Activated naive CD8-positive, alpha-beta T cell (primary cell): ENCODE data around the gene KRTAP2-4.

Source experiments
- H3K27ac Mint-ChIP-seq: one replicate; pipeline ENCODE4 v1.8.0; 2021; ENCODE audit warnings: mixed read lengths
- H3K27me3 Mint-ChIP-seq: one replicate; pipeline ENCODE4 v1.8.0; 2021; ENCODE audit warnings: mixed read lengths
- H3K36me3 Mint-ChIP-seq: one replicate; pipeline ENCODE4 v1.8.0; 2021; ENCODE audit warnings: mixed read lengths
- H3K4me1 Mint-ChIP-seq: one replicate; pipeline ENCODE4 v1.8.0; 2021; ENCODE audit warnings: low read depth, mixed read lengths
- H3K4me3 Mint-ChIP-seq: one replicate; pipeline ENCODE4 v1.8.0; 2021; ENCODE audit warnings: mild to moderate bottlenecking, mixed read lengths
- H3K9me3 Mint-ChIP-seq: one replicate; pipeline ENCODE4 v1.8.0; 2021; ENCODE audit warnings: low read depth, mixed read lengths

Gene KRTAP2-4

GRCh38 chr17:41026715-41027471 is 38.8 kb downstream of the KRTAP2-4 start, which contains the start of gene KRTAP1-5:
KRTAP1-5 (minus strand) TSS chr17:41027208; CDS start chr17:41027155, 53 bp downstream.
- peaks cover 3% of the 10 kb centered on the region for H3K36me3 Mint-ChIP-seq
- H3K27me3 Mint-ChIP-seq = peaks cover 9% of the 10 kb centered on the region
- no peaks in the 10 kb centered on the region for H3K9me3 Mint-ChIP-seq
- peaks cover 11% of the 10 kb centered on the region for H3K4me1 Mint-ChIP-seq
- no peak within 1 kb of the TSS for H3K4me3 Mint-ChIP-seq
- no peak within 1 kb of the TSS for H3K27ac Mint-ChIP-seq

- no peak overlapping the region for H3K4me3 Mint-ChIP-seq
- H3K9me3 Mint-ChIP-seq = no peaks in the 10 kb centered on the region
- peaks cover 11% of the 10 kb centered on the region for H3K4me1 Mint-ChIP-seq
- H3K36me3 Mint-ChIP-seq = peaks cover 3% of the 10 kb centered on the region
- H3K27ac Mint-ChIP-seq = no peak overlapping the region
- H3K27me3 Mint-ChIP-seq = peaks cover 9% of the 10 kb centered on the region
Measured at GRCh38 chr17:41024697-41025096, 41.0 kb downstream of the KRTAP2-4 start.

- Mint-ChIP-seq H3K9me3 (no peaks in the 10 kb centered on the region), H3K27ac (no peak overlapping the region), H3K27me3 (peaks cover 4% of the 10 kb centered on the region), H3K4me3 (no peak overlapping the region), H3K4me1 (peaks cover 11% of the 10 kb centered on the region), H3K36me3 (peaks cover 3% of the 10 kb centered on the region)
Measured at GRCh38 chr17:41020336-41020735, 45.3 kb downstream of the KRTAP2-4 start.

GRCh38 chr17:41019415-41019814 is 46.3 kb downstream of the KRTAP2-4 start:
- H3K27ac Mint-ChIP-seq = no peak overlapping the region
- peaks cover 2% of the 10 kb centered on the region for H3K4me1 Mint-ChIP-seq
- H3K27me3 Mint-ChIP-seq = peaks cover 2% of the 10 kb centered on the region
- H3K9me3 Mint-ChIP-seq = no peaks in the 10 kb centered on the region
- no peak overlapping the region for H3K4me3 Mint-ChIP-seq
- peaks cover 3% of the 10 kb centered on the region for H3K36me3 Mint-ChIP-seq

- Mint-ChIP-seq H3K4me1 (no peaks in the 10 kb centered on the region), H3K9me3 (no peaks in the 10 kb centered on the region), H3K4me3 (no peak overlapping the region), H3K27me3 (peaks cover 2% of the 10 kb centered on the region), H3K27ac (no peak overlapping the region), H3K36me3 (peaks cover 3% of the 10 kb centered on the region)
Measured at GRCh38 chr17:41018541-41018940, 47.1 kb downstream of the KRTAP2-4 start.

DNA sequence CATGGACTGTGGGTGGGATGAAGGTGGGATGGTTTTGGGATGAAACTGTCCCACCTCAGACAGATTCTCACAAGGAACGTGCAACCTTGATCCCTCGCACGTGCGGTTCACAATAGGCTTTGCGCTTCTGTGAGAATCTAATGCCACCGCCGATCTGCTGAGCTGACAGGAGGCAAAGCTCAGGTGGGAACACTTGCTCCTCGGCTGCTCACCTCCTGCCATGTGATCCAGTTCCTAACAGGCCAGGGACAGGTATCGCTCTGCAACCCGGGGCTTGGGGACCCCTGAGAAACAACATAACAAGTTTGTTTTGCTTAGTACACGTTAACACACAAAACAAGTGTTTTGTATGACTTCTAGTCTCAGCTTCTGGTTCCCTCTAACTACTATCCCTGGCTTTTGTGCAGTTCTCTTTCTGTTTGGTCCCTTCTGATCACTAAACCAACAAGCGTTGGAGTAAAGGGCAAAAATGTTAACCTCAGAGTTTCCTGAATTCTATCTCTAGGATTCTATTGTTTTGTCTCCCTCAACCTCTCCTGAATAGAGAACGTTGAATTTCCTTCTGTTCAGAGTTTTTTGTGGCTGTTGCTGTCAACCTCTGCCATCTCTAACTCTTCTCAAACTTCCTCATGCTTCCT is 49.0 kb downstream of the KRTAP2-4 start:
- no peak overlapping the region for H3K4me3 Mint-ChIP-seq
- no peak overlapping the region for H3K27ac Mint-ChIP-seq
- H3K36me3 Mint-ChIP-seq = no peaks in the 10 kb centered on the region
- no peaks in the 10 kb centered on the region for H3K9me3 Mint-ChIP-seq
- peaks cover 2% of the 10 kb centered on the region for H3K27me3 Mint-ChIP-seq
- no peaks in the 10 kb centered on the region for H3K4me1 Mint-ChIP-seq

DNA sequence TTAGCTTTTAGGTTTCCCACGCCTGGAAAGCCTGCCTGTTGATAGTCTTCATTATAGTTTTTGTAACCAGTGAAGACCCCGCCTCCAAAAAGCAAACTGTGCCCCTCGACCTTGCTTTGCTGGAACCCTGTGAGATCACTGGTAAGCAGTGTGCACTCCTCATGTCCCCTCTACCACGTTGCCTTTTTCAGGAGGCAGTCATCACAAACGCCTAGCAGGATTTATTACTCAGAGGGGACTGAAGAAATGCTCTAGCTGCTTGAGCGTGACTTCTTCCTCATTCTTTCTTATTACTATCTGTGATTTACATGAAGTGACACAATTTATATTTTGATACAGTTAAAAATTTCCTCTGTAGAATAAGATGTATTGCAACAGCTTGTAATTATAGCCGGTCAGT is 50.2 kb downstream of the KRTAP2-4 start:
- Mint-ChIP-seq H3K9me3 (no peaks in the 10 kb centered on the region), H3K36me3 (no peaks in the 10 kb centered on the region)

More for the DNA sequence above, 50.2 kb downstream of the KRTAP2-4 start:
- Mint-ChIP-seq H3K27ac (no peak overlapping the region), H3K4me3 (no peak overlapping the region), H3K4me1 (no peaks in the 10 kb centered on the region), H3K27me3 (peaks cover 2% of the 10 kb centered on the region)
